DMS79 (cell line): ENCODE results near the gene CALML4.
"Not testable (repeated sequence)": the region's sequence is repeated elsewhere in the genome, so short reads cannot be mapped to it uniquely, and the experiment has no call there.

ENCODE experiments used
- DNase-seq: peaks from one replicate; lab custom pipeline; 2025; lab: John Stamatoyannopoulos, UW

Gene CALML4

DNA sequence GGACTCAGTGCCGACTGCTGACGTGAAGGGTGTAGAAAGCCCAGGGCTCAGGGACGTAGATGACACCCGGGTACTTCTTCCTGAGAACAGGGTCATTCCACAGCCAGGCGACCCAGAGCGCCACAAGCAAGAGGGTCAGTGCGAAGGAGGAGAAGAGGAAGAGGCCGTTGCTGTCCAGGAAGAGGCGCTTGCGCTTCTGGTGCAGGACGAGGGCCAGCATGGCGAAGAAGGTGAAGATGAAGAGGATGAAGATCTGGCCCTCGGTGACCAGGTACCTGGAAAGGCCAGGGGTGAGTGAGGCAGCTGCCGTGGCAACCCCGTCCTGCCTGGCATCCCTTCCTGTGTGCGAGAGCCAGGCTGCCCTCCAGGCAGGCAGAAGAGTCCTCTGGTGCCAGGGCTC, 3.0 kb upstream of the CALML4 start:
- no peak for DNase-seq

- DNase-seq = no peak
Measured at GRCh38 chr15:68207176-68207935, 2.2 kb upstream of the CALML4 start.

DNA sequence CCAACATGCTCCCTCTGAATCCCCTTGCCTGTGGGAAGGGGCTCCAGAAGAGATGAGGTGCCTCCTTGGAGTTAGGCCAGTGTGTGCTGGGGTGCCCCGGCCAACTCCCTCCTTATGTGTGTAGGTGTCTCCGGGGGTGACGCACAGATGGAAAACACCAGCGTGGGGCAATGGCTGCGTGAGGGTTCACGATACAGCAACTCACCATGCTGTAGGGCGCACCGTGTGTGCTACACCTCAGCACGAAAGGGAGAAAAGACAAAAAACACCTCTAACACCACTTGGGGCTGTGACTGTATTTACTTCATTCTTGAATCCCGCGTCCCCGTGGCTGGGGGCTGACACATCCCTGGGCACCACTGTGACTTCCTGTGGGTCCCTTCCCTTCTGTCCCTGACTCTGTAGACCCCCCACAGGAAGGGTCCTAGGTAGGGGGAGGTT, 1.6 kb upstream of the CALML4 start:
- DNase-seq = no peak

DNA sequence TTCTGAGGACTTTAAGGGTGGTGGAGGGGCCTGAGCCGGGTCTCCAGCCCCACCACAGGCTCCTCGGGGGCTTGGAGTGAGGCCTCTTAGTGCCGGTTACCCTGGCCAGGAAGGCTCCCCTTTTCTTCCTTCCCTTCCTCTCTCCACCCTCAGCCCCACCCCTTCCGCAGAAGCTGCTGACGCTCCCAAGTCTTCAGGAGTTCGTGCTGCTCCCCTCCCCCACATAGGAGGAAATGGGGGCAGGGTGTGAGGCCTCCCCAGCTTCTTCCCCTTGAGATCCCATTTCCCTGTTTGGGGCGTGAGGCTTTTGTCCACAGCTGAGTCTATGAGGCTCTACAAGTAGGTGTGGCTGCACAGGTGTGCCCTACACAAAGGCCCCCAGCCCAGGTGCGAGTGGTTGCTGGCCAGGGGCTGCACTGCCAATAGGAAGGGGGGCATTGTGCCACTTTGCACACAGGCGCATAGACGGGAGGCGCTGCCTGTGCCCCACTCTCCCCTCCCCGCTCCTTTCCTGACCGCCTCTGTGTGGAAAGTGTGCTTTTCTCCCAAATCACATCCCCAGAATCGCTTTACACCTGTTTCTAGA, 915 bp upstream of the CALML4 start:
- no peak for DNase-seq

DNA sequence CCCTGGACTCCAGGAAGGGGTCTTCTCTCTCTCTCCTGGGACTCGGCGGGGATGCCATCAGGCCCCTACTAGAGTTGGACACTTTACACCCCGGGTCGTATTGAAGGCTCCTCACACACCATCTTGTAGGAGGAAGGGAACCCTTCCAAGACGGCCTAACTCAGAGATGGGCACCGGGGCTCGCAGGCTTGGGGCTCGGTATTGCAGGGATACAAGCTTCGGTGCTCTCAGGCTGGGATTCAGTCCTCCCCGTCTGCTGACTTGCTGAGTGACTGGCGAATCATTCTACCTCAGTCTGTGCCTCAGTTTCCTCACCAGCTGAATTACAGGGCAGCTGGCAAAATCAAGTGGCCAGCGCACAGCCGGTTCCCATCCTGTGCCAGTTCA, 419 bp upstream of the CALML4 start:
- no peak for DNase-seq

DNA sequence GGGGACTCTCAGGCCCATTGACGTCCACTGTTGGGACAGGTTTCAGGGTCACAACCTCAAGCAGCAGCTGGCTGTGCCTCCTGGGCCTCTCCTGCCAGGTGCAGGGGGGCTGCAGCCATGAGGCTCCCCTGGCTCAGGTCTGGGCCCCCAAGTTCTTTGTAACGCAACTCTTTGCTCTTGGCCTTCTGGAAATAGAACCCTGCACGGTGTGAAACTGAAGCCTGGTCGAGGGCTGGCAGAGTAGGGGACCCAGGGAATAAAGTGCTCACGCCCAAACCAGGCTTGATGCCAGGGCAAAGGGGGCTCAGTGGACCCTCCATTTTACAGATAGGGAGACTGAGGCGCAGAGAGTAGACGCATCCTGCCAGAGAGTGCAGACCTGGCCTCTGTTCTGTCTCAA, 771 bp downstream of the CALML4 start:
- DNase-seq = no peak

DNA sequence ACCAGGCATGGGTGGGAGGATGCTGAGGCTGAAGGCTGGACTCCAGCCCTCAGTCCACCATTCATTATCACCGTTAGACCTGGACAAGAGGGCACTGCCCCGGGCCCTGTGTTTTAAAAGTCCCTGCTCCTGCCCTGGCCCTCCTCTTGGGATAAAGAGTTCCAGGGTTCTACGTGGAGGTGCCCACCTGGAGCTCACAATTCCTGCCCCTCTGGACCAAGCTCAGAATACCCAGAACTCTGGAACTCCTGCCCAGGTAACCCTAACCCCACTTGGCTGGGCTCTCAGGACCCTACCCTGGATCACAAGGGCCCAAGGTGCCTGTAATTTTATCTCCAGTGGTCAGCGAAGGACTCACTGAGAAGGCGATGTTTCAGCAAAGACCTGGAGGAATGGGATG, 1.2 kb downstream of the CALML4 start:
- no peak for DNase-seq

DNA sequence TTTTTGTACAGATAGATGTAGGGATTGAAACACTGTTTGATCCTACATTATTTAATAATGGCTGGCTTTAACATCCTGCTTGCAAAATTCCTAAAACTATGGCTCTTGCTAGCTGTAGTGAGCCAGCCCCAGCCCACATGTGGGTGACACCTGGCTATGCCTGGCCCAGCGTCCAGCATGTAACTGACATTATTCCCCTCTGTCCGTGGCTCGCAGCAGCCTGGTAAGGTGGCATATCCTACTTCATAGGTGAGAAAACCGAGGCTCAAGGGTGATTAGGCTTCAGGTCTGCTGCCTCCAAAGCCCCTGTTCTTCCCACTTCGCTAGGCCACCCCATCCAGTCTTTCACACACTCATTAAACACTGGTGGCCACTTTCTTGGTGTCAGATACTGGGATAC, 1.6 kb downstream of the CALML4 start:
- DNase-seq = no peak

DNA sequence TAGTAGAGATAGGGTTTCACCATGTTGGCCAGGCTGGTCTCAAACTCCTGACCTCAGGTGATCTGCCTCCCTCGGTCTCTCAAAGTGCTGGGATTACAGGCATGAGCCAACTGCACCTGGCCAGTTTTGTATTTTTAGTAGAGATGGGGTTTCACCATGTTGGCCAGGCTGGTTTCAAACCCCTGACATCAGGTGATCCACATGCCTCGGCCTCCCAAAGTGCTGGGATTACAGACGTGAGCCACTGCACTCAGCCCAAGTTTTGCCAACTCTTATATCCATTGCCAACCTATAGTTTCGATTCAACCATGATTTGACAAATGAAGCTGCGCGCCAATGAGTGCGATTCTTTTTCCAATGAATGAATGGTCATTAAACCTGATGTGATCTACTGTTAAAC, 2.1 kb downstream of the CALML4 start:
- not testable (repeated sequence) for DNase-seq

DNA sequence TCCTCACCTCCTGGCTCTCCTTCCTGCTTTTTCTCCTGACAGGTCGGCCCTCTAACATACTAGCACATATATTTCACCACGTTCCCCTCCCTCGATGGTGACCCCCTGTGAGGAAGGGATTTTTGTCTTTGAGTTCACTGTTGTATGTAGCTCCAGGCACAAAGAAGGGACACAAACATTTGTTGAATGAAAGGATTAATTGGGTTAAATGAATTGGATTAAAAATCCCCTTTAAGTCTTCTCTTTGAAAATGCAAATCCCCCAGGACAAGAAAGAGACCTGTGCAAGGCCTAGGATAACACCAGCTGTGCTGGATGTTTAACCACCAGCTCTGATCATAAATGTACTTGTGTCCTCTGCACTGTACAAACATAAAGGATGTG, 3.3 kb downstream of the CALML4 start:
- DNase-seq = no peak

DNA sequence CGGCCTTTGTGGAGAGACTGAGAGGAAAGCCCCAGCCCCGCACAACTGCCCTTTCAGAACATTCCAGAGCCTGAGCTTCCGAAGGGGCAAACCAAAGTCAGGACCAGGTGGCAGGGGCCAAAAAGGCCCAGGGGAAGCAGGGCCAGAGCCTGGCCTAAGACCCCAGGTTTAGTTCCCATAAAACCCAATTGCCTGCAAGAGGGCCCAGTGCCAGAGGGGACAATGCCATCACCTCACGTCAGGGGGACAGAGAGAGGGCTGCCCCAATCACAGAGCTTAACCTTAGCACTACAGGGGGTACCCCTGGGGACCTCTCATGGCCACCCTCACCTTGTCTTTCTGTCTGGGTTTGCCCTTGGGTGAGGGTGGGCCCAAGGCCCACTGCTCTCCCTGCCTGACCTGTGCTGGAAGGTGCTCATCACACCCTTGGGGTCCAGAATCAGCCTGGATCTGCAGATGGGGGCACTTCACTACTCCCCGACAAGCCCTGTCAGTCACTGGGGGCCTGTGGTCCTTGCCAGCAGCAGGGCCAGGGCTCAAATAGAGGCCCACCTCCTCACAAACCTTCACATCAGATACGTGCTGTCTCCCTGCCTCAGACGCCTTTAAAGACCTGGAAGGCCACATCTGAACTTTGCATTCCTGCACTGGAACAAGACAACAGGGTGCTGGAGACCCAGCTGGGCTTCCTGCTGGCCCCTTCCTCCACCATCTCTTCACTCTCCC, 3.8 kb downstream of the CALML4 start:
- DNase-seq = no peak

GRCh38 chr15:68200016-68200861, 4.9 kb downstream of the CALML4 start:
- DNase-seq = no peak

- DNase-seq = no peak
Measured at GRCh38 chr15:68199340-68199739, 5.8 kb downstream of the CALML4 start.

DNA sequence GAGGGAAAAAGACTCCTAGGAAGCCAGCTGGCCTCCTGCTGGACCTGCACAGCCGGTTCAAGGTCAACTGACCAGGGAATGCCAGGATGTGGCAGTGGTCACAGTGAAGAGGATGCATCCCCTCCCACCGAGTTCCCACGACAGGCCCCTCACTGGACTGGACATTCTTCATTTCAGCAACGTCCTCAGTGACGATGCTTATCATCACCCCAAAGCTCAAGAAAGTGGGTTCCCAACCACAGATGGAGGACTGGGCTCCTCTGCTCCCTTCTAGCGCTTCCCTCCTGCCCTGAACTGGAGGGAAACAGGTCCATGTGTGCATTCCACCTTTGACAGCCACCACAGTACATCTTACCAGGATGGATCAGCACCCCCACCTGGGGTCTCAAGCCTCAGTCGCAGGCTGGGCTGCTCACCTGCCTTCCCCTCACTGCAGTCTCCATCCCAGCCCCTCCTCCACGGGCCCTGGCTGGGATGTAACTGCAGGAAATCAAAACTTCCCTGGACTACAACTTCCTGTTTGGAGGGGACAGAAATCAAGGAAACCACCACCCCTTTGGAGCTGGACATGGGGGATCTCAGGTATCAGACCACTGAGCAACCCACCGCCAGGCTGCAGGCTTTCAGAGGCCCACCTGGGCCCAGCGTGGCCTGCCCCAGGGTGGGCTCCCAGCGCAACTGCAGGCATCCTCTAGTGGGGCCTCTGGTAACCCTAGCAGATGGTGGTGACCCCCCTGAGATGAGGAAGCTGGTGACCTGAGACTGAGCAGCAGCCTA, 7.3 kb downstream of the CALML4 start:
- DNase-seq = no peak

DNA sequence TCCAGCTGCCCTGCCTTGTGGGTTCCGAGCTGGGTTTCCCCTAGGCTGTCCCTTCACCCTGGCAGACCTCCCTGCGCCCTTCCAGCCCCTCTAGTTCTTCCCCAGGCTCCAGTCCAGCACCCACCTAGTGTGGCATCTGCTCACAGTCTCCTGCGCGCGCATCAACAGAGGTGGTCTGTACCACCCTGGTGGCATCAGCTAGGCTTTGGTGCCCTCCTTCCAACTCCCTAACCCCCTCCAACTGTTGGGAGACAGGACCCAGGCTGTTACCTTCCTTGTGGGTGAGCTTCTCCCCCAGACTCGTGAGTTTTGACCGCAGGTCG, 8.0 kb downstream of the CALML4 start:
- no peak for DNase-seq

- DNase-seq = no peak
Measured at GRCh38 chr15:68196445-68197169, 8.5 kb downstream of the CALML4 start.

- DNase-seq = no peak
Measured at GRCh38 chr15:68195336-68196112, 9.6 kb downstream of the CALML4 start.

DNA sequence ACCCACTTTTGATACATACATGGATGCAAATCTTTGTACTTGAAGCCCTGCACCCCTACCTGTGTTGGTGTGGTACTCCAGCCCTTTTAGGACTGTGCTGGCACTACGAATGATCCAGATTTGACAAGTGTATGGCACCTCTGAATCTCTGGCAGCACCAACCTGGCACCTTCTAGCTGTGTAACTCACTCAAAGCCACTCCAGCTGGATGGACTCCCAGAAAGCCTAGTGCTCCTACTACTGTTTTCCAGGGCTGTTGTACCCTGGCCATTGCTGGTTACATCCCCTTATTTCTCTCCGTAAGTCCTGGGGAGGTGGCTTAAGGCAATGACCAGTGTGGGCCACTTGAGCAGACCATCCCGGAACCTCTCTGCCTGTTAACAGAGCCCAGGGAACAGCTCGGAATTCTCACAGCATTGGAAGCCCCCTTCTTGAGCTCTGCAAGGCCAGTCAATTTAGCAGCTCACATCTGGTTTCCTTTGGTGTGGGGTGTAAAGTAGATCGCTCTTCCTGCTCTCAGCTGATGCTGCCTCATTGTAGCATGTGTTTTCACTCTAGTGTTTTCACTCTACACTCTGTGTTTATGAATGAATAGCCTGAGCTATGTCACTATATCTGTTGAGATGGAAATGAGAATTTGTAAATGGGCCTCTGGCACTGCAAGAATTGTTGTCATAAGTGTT, 12.2 kb downstream of the CALML4 start:
- DNase-seq = no peak

- no peak for DNase-seq
Measured at GRCh38 chr15:68192117-68192516, 13.0 kb downstream of the CALML4 start.

- no peak for DNase-seq
Measured at GRCh38 chr15:68191555-68191954, 13.6 kb downstream of the CALML4 start.
